ENCODE data around the gene KRTAP4-3.

GRCh38 chr17:41211845-41212466 lies 43.9 kb upstream of the KRTAP4-3 start:
- no peak for TF ChIP-seq CTCF (IDR thresholded peaks at IDR 0.05)
- TF ChIP-seq EZH2 (IDR thresholded peaks at IDR 0.05) = no peak
- no peak for TF ChIP-seq EZH2phosphoT487 (IDR thresholded peaks at IDR 0.05)
